ENCODE data around the gene TSPAN6.

DNA sequence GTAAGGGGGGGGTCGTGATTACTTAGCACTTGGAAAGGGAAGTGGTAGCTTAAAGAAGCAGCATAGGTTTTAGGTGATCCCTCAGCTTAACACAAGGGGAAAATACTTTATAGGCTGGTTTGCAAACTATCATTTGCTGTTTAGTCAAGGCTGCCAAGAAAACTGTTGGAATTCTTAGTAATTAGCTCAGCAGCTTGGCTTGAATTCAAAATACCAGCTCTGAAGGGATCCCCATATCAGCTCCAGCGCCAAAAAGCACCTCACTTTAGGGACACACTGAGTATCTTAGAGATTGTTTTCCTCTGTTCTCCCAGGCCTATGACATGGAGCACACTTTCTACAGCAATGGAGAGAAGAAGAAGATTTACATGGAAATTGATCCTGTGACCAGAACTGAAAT lies 43.0 kb downstream of the TSPAN6 start:
- TF ChIP-seq, protein P1, sequence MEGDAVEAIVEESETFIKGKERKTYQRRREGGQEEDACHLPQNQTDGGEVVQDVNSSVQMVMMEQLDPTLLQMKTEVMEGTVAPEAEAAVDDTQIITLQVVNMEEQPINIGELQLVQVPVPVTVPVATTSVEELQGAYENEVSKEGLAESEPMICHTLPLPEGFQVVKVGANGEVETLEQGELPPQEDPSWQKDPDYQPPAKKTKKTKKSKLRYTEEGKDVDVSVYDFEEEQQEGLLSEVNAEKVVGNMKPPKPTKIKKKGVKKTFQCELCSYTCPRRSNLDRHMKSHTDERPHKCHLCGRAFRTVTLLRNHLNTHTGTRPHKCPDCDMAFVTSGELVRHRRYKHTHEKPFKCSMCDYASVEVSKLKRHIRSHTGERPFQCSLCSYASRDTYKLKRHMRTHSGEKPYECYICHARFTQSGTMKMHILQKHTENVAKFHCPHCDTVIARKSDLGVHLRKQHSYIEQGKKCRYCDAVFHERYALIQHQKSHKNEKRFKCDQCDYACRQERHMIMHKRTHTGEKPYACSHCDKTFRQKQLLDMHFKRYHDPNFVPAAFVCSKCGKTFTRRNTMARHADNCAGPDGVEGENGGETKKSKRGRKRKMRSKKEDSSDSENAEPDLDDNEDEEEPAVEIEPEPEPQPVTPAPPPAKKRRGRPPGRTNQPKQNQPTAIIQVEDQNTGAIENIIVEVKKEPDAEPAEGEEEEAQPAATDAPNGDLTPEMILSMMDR (conservative IDR thresholded peaks at IDR 0.05; ENCODE audit: low read depth, low read length) = no peak
- TF ChIP-seq EZH2 (IDR thresholded peaks at IDR 0.05; ENCODE audit: low read length, unreplicated experiment) = no peak

Measured in PC-3 (cell line).